ENCODE results near the gene RAB33A.
"Not testable (repeated sequence)": the region's sequence is repeated elsewhere in the genome, so short reads cannot be mapped to it uniquely, and the experiment has no call there.

Gene RAB33A

DNA sequence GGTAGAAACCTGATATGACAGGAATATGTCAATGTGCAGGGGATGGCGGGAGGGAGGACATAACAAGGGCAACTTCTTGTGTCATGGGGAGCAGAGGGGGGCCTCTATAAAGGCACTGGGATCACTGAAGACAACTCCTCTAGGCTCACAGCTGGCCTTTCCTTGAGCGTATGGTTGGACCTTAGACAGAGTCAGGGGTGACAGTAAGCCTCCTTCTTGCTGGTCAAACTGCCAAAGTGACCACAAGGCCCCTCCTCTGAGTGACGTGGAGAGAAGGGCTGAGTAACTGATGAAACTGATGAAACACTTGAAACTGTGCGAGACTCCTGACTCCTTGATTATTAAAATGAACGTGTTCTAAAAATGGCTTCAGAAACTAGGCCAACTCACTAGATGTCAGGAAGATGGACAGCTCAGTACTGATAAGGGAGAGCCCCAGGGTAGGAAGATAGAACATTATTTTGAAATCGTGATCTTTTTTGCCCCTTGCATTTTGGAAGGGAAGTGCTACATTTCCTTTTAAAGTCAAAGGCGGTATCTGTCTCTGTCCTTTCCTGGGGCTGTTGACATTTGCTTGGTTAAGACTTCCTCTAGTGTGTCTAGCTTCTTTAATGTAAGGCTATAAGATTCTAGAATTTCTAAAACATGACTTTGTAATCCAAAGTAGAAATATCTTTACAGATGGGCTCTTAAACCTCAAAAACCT, 1.6 kb downstream of the RAB33A start:
- no peak for DNase-seq

DNA sequence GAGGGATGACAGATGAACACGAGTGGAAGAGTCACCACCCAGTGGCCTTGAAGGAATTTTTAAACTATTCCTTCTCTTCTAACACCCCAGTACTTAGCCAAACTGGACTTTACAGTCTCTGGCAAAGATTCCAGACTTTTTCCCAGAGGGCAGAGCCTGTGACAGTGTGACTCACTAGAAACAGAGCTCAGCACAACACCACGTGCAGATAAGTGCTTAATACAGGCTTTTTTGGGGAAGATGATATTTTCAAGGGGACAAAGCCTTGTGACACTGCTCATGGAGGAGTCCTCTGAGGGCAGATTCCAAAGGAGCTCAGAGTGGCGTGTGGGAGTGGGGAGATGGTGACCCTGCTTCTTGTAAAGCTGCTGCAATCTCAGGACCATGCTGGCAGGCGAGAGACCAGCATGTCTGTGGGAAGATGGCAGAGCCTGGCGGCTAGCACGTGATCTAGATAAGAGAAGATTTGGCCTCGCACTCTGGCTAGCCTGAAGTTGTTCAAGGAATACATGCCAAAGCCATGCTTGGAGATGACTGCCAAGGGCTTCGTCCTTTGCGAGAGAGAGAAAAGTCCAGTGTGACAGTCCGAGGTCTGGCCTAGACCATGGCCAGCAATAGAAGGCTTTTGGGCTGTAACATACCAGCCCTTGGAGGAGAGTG, 2.4 kb downstream of the RAB33A start:
- DNase-seq, result no peak

DNA sequence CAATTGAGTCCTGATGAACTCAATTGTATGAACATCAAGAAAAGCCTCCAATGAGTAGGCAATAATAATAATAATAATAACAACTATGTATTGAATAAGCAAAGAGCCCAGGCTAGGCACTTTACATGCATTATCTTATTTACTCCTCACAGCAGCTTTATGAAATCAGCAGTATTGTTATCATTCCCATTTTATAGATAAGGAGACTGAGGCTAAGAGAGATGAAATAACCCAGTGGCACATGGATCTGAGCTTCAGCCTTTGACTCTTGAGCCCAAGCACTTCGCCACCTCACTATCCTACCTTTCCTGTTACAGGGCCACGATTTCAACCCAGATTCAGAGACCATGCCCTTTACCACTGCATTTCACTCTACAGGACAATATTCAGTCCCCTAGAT, 3.2 kb downstream of the RAB33A start:
- no peak for DNase-seq

DNA sequence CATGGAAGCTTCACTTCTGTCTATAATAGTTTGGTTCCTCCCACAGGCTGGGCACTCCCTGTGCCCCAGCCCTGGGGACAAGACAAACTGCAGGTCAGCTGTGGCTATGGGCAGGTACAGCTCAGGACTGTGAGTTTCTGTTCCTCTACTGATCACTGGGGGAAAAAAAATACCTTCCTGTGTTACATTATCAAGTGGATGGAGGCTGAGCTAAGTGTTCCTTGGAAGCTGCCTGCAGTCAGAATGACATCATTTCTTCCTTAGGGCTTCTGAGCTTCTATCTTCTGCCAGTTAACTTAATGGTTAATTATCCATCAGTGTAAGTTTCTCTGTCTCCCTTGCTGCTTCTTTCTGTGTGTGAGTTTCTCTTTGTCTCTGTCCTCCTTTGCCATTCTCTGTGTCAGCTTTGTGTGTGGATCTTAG, 4.6 kb downstream of the RAB33A start:
- DNase-seq, result no peak

DNA sequence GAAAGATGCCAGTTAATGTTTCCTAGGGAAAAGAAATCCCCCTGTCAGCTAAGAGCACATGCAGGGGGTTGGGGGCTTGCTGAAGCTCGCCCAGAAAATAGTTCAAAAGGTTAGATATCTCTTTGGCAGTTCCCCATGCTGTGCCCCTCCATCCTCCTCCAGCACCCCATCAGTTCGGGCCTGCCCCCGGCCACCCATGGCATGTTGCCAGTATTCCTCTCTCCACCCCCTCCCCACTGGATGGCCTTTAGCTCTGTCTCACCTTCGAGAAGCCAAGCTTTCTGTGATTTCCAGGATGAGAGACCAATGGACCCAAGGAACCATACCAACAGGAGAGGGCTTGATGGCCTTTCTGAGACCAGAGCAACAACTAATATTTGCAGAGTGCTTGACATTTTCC, 5.2 kb downstream of the RAB33A start:
- no peak for DNase-seq

DNA sequence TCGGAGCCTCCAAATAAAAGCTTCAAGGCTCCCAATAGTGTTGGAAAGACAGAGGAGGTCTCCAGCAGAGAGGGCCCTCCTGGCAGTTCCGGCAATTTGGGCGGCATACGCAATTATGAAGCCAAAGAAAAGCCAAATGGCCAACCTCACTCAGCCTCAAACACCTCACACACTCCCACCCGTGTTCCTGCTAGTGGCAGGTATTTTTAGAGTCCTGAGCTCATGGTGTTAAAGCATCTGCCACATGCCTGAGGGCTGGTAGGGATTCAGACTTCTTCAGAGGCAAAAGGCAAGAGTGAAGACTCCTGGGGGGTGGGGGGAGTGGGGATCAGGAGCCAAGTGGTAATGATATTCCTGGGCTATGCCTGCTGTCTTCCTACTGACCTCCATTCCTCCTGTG, 7.4 kb downstream of the RAB33A start:
- no peak for DNase-seq

DNA sequence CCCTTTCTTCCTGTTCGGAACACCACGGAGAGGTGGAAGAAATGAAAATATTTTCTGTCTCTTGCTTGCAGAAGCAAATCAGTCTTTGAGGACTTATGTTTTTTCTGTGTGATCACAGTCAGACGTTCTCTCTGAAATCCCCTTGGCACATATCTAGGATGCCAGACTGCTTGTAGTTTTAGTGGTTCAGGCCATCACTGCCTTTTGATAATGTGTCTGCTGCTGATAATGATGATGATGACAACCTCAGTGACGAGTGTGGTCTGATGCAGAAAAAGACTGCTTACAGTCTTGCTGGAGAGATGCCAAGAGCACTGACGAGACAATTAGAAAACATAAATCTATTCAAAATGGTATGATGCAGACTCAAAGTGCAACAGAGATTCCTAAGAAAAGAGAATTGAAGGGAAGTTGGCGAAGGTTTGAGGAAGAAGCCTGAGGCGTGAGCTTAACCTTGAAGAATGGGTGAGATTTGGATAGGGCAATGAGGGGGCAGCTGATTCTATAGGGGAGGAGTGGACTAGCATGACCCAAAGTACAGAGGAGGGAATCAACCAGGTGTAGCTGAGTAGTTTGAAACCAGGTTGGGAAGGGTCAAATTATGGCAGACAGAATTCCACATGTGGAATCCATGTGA, 7.9 kb downstream of the RAB33A start:
- DNase-seq, result no peak

DNA sequence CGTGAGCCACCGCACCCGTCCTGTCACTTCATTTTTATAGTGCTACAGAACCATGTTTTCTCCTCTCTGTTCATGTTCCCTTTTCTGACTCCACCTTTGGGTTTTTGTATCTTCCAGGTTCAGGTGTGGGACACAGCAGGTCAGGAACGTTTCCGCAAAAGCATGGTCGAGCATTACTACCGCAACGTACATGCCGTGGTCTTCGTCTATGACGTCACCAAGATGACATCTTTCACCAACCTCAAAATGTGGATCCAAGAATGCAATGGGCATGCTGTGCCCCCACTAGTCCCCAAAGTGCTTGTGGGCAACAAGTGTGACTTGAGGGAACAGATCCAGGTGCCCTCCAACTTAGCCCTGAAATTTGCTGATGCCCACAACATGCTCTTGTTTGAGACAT, 12.4 kb downstream of the RAB33A start:
- no peak for DNase-seq

DNA sequence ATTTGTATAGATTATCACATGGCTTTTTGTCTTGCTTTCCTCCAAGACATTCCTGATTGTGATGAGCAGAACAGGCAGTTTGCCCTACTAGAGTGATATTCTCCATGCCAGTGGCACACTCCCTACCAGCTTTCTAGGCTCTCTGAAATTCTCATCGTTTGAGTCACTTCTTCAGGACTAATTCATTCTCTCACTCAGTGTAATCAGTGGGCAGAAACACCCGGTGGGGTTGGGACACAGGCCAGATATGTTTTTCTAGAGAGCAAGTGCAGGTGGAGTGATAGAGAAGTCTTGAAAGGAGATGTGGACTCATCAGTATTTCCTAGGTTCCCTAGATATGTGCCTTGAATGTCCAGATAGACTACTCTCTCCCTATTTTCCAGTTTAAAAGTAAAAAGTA, 13.1 kb downstream of the RAB33A start:
- no peak for DNase-seq

DNA sequence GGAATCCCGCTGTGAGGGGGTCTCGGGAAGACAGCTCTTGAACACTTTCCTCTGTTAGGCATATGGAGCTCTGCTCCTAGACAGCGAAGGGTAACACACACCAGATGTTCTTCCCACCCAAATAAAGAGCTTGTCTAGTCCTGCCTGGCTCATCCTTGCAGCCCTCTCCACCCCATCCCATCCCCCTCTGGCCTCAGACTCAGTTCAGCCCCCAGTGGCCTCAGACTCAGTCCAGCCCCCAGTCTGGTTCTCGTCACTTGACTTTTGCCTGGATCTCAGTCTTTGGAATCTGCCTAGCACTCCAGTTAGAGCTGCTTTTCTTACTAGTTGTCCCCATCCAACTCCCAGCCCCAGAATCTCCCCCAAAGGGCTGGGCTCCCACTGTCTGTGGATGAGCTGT, 14.9 kb downstream of the RAB33A start:
- no peak for DNase-seq

DNA sequence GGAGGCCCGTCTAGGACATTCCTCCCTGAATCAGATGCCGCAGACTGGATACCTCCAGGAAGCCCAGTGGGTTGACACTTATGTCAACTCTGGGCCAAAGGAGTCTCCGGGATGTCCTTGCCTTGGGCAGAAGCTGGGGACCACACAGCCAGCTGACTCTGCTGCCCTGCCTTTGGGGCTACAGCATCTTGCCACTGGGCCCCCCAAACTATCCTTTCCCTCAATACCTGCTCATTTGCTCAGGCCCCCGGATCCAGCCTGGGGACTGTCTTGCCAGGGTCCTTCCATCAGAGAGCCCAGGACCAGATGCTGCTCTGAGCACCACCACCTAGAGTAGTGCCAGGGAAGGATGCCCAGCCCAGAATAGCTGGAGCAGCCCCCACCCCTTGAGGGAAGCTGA, 19.0 kb downstream of the RAB33A start:
- no peak for DNase-seq

DNA sequence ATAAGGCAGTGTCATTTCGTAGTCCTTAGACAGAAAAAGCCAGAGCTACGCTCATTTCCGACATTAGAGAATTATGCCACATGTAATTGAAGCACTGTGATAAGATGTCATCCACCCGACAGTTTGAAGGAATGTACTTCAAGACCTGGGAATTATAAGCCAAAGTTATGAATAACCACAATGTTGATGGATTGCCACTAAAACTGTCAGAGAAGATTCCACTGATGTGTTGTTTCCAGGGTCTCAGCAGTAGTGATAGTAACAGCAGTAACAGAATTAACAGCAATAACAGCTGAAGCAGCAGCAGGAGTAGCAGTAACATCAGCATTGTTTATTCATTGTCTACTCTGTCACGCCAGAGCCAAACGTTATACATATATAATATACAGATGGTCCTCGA, 24.7 kb downstream of the RAB33A start:
- no peak for DNase-seq

DNA sequence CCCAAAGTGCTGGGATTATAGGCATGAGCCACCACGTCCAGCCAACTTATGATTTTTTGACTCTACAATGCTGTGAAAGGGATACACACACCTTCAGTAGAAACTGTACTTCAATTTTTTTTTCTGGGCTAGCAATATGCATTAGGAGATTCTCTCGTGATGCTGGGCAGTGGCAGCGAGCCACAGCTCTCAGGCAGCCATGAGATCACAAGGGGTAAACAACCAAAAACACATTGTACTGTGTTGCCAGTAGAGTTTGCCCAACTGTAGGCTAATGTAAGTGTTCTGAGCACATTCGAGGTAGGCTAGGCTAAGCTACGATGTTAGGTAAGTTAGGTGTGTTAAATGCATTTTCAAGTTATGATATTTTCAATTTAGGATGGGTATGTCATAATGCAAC, 25.7 kb downstream of the RAB33A start:
- DNase-seq, result no peak

DNA sequence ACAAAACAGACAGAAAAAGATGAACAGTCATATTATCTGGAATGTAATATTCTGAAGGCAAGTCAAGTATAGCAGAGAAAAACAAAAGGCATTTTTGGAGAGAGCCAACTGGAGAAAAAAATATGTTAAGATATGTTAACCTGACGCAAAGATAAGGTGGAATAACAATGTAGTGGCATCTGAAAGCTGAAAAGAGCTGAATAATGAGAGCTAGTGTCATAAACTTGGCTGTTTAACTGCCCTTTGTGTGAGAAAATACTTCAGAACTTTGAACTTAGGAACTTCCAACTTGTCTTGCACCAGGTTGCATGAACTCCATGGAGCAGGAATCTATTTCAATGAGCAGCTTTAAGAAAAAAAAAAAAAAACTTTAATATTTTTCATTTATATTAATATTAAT, 32.9 kb downstream of the RAB33A start:
- DNase-seq, result no peak

DNA sequence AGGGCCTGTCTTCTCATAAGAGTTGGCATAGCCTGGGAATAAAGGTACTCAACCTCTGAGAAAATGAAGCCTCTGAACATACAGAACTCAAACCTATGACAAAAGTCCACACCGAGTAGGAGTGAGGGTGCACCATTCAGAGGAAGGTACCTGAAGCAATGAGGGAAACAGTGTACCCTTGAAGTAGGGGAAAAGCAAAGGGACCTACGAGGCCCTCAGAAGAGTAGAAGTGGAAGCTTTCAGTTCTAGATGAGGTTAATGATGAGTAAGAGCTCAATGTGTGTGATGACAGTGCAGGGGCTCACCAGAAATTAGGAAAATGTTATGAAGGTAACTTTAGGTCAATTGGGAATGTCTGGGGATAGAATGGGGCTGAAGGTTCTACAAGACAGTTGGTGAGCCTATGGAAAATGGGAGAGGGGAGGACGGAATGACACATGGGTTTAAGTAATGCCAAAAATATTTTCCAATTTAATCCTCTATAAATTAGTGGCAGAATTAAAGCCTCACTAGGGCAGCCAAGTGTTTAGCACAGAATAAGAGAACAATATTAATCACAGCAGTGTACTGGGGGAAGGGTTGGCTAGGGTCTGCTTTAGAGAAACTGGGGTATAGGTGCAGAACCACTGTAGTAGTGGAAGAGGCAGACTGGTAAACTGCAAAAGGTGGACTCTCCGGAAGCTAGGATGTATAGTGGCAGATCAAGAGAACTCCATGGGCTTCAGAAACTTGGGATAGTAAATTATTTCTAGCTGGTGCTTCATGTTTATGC, 39.8 kb downstream of the RAB33A start:
- no peak for DNase-seq

DNA sequence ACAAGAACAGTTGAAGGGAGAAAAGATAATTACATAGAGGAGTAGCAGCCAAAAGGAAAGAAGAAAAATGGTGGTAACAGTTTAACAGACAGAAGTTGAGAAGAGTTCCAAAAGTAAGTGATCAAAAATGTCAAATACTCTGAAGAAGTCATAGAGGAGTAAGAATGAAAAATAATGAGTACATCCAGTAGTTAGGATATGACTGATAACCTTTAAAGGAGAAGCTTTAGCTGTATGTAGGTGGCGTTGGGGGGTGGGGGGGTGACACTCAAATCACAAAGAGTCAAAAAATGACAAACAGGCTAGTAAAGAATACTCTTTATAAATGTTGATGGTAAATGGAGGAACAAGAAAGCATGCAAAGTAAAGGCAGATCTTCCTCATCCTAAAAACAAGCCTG, 40.6 kb downstream of the RAB33A start:
- no peak for DNase-seq

DNA sequence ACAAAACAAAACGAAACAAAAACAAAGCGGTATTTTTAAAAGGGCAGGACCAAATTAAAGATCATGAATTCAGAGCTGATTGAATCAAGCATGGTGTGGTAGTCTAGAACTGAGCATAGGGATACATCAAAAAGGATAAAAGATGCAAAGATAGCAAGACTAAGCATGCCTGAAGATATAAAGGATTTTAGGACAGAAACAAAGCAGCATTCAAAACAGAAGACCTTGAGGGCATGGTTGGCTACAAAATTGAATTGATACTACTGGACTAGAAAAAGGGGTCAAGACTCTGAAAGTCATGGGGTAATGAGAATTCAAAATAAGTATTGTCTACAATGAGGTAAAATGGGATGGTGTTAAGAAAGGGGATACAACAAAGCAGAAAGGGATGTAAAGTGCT, 41.6 kb downstream of the RAB33A start:
- no peak for DNase-seq

DNA sequence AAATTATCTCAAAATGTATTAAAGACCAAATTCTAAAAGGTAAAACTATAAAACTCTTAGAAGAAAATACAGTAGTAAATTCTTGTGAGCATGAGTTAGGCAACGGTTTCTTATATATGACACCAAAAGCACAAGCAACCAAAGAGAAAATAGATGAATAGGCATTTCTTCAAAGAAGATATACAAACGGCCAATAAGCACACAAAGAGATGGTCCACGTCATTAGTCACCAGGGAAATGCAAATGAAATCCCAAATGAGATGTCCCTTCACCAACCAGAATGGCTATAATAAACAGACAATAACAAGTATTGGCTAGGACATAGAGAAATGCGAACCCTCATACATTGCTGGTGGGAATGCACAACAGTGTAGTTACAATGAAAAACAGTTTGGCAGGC, 44.6 kb downstream of the RAB33A start:
- no peak for DNase-seq

DNA sequence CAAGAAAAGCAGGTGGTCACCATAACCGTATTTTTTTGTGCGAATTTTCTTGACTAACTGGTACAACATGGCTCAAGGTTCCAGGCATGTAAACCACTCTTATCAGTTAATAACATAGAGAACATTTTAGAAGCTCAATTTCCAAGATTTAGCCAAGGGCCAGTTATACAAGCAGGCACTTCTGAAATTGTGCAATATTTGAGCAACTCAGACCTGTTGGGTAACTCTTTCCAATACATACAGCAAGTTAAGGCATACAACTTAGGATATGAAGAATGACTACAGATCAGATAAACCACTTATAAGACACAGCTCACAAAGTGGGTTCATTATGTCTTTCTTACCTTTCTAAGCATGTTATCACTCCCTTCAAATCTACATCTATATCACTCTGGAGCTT, 53.0 kb downstream of the RAB33A start:
- no peak for DNase-seq

DNA sequence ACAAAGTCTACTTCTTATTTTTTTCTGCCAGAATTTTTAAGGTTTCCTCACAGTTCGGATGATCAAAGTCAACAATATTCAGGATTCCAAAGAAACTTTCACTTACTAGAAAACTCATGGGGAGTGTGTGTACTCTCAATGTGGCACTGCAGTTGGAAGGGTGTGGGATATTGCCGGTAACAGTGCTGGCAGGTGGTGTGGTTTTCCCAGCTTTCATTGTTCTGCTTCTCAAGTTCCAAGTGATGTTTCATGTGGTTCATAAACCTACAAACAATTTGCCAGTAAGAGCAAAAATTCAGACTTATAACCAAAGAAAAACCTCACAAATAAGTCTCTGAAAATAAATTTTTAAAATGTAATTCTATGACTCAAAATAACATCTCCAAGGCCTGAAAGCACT, 57.1 kb downstream of the RAB33A start:
- DNase-seq, result no peak

DNA sequence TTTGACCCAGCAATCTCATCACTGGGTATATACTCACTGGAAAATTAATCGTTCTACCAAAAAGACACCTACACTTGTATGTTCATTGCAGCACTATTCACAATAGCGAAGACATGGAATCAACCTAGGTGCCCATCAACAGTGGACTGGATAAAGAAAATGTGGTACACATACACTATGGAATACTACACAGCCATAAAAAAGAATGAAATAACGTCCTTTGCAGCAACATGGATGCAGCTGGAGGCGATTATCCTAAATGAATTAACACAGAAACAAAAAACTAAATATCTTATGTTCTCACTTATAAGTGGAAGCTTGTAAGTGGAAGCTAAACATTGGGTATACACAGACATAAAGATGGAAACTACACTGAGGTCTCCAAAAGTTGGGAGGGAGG, 59.4 kb downstream of the RAB33A start:
- DNase-seq, result not testable (repeated sequence)
